Activated CD4-positive, alpha-beta T cell treated with anti-CD3 and anti-CD28 coated beads for 48 hours (primary cell): ENCODE data around the gene PRXL2A.
A peak's percentile ranks its signal among the peaks of the same experiment; 100 is the strongest.
"Not testable (repeated sequence)": the region's sequence is repeated elsewhere in the genome, so short reads cannot be mapped to it uniquely, and the experiment has no call there.

Source experiments
- DNase-seq: peaks from one replicate; pipeline ENCODE4 v3.0.0-alpha.2; 2020

PRXL2A gene

GRCh38 chr10:80411681-80412220 lies 3.4 kb downstream of the PRXL2A start:
- DNase-seq, result no peak

GRCh38 chr10:80412486-80412885 lies 4.1 kb downstream of the PRXL2A start:
- no peak for DNase-seq

GRCh38 chr10:80413271-80413996 lies 5.1 kb downstream of the PRXL2A start:
- DNase-seq, result peak; percentile 14

GRCh38 chr10:80414142-80414895 lies 6.0 kb downstream of the PRXL2A start:
- no peak for DNase-seq

- DNase-seq, result no peak
These were observed 7.6 kb downstream of the PRXL2A start for GRCh38 chr10:80415734-80416478.

GRCh38 chr10:80416479-80417098 lies 8.2 kb downstream of the PRXL2A start:
- no peak for DNase-seq

GRCh38 chr10:80417256-80417655 lies 8.9 kb downstream of the PRXL2A start:
- not testable (repeated sequence) for DNase-seq

- no peak for DNase-seq
These were observed 12.8 kb downstream of the PRXL2A start for GRCh38 chr10:80421050-80421706.

- no peak for DNase-seq
These were observed 13.6 kb downstream of the PRXL2A start for GRCh38 chr10:80421707-80422536.

GRCh38 chr10:80425901-80426300 lies 17.6 kb downstream of the PRXL2A start:
- DNase-seq, result no peak

- no peak for DNase-seq
These were observed 19.2 kb downstream of the PRXL2A start for GRCh38 chr10:80427541-80427940.

GRCh38 chr10:80429521-80429973 lies 21.2 kb downstream of the PRXL2A start:
- no peak for DNase-seq

- DNase-seq, result no peak
These were observed 24.8 kb downstream of the PRXL2A start for GRCh38 chr10:80433134-80433533.

- no peak for DNase-seq
These were observed 28.2 kb downstream of the PRXL2A start for GRCh38 chr10:80436446-80437098.

- no peak for DNase-seq
These were observed 28.9 kb downstream of the PRXL2A start for GRCh38 chr10:80437227-80437626.

- DNase-seq, result no peak
These were observed 33.5 kb downstream of the PRXL2A start for GRCh38 chr10:80441831-80442230.

- no peak for DNase-seq
These were observed 34.5 kb downstream of the PRXL2A start for GRCh38 chr10:80442879-80443278.

- peak; percentile 28 for DNase-seq
These were observed 35.2 kb downstream of the PRXL2A start for GRCh38 chr10:80443531-80443974.

GRCh38 chr10:80444124-80444523 lies 35.8 kb downstream of the PRXL2A start:
- no peak for DNase-seq

- peak; percentile 81 for DNase-seq
These were observed 36.4 kb downstream of the PRXL2A start for GRCh38 chr10:80444646-80445319.
